Measurements from ENCODE around the gene TLR8.

Gene TLR8

GRCh38 chrX:12950851-12951594 is 44.6 kb downstream of the TLR8 start:
- TF ChIP-seq CTCF (IDR thresholded peaks at IDR 0.05; ENCODE audit: low read depth, low read length), result no peak
- no peak overlapping the region for H3K4me3 ChIP-seq (ENCODE audit: low read depth, low read length)

- no peak overlapping the region for H3K4me3 ChIP-seq (ENCODE audit: low read depth, low read length)
- TF ChIP-seq CTCF (IDR thresholded peaks at IDR 0.05; ENCODE audit: low read depth, low read length), result no peak
Measured at GRCh38 chrX:12951595-12951975, 45.2 kb downstream of the TLR8 start.

- TF ChIP-seq CTCF (IDR thresholded peaks at IDR 0.05; ENCODE audit: low read depth, low read length), result no peak
- H3K4me3 ChIP-seq (ENCODE audit: low read depth, low read length), result no peak overlapping the region
Measured at GRCh38 chrX:12953420-12953819, 47.0 kb downstream of the TLR8 start.

GRCh38 chrX:12954376-12954775 is 48.0 kb downstream of the TLR8 start:
- no peak for TF ChIP-seq CTCF (IDR thresholded peaks at IDR 0.05; ENCODE audit: low read depth, low read length)
- no peak overlapping the region for H3K4me3 ChIP-seq (ENCODE audit: low read depth, low read length)

- TF ChIP-seq CTCF (IDR thresholded peaks at IDR 0.05; ENCODE audit: low read depth, low read length), result no peak
- H3K4me3 ChIP-seq (ENCODE audit: low read depth, low read length), result no peak overlapping the region
Measured at GRCh38 chrX:12954981-12955380, 48.6 kb downstream of the TLR8 start.

- no peak overlapping the region for H3K4me3 ChIP-seq (ENCODE audit: low read depth, low read length)
- no peak for TF ChIP-seq CTCF (IDR thresholded peaks at IDR 0.05; ENCODE audit: low read depth, low read length)
Measured at GRCh38 chrX:12955882-12956703, 49.7 kb downstream of the TLR8 start.
